Measurements from ENCODE around the gene MGST2.
"Not testable (repeated sequence)": the region's sequence is repeated elsewhere in the genome, so short reads cannot be mapped to it uniquely, and the experiment has no call there.

MGST2 gene

DNA sequence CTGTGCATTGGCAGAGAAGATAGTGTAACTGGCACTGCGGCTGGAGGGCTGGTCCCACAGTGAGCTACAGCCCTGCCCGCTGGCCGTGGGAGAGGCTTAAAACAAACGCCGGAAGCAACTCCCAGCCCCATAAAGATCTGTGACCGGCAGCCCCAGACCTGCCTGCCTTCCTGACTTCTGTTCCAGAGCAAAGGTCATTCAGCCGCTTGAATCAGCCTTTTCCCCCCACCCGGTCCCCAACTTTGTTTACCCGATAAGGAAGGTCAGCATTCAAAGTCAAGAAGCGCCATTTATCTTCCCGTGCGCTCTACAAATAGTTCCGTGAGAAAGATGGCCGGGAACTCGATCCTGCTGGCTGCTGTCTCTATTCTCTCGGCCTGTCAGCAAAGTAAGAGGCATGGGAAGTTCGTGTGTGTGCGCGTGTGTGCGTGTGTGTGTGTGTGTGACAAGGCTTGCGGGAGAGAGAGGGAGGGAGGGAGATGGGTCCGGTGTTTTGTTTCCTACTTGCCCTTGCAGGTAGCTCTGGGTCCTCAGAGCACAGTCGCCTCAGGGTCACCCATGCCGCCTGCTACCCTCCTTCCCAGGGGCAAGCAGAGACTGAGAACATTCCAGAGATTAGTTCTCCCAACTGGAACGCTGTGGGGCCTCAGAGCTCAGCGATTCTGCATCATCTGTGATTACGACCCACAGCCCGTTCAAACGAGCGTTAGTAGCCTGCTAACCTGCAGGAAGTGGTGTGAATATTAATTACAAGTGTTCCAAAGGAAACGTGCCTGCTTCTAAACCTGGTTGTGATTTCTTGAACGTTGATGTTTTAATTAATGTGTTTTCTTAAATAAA lies at the start of gene MGST2:
Gene MGST2 (plus strand): TSS at position 130 of the 840 bp plus-strand sequence. CDS start 201 bp downstream, at position 331.
- peak; percentile 5 for DNase-seq

DNA sequence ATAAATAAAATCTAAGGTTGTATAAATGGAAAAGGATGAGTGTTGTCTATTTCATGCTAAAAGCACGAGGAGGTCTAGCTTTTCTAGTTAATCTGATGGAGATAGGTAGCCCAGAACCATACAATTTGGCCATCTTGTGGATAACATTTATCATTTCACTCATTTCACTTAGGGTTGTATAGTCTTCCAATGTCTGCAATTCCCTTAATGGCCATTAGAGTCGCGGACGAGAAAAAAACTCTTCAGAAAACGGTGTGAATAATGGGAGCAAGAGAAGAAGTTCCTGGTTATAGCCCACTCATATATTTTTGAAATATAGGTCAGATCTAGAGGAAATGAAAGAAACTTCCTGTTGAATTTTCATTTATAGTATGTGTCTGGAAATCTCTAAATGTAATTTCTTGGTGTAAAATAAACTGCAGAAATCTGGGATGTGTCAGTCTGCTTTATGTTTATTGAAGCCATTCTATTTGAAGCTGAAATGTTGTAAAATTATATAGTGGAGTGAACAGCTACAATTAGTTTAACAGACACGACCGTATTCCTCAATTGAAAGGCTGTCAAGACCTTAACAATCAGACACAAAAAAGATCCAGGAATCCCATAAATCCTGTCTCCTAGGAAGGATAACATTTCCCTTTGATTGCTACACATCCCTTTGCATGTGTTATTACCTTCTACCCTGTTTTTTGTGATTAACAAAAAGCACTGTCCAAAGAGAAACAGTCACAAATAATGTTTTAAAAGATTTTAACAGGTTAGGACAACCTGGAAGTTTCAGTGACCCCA lies 47.7 kb upstream of the MGST2 start:
- DNase-seq: no peak

DNA sequence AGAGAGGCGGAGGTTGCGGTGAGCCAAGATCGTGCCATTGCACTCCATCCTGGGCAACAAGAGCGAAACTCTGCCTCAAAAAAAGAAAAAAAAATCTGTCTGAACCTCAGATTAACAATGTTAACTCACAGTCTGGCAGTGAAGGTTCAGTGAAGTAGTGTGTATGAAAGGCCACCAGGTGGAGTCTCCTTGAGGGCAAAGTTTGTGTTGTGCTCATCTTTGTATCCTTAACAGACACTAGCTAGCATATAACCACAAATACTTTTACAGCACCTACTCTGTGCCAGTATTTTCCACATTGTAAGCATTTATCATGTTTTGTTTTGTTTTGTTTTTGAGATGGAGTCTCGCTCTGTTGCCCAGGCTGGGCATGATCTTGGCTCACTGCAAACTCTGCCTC lies 46.0 kb upstream of the MGST2 start:
- DNase-seq: no peak

DNA sequence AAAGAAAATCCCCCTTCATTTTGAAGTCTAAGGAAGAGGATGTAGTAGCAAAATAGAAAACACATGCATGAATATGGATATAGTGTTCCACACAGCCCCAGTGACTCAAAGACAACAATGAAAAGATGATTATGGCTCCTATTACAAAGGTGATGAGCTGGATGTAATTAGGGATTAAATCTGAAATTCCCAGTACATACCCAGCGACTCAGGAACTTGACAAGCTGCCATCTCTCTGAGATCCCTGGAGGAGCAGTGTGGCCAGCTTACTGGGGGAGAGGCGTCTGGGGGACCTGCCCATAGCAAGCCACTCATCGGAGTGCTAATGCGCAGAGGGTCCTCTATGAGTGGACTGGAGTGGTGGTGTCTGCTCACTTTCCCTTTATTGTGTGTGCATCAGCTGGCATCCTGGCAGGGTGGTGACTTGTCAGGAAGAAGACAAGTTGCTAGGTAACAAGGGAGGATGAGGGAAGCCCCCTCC lies 42.7 kb upstream of the MGST2 start:
- no peak for DNase-seq

DNA sequence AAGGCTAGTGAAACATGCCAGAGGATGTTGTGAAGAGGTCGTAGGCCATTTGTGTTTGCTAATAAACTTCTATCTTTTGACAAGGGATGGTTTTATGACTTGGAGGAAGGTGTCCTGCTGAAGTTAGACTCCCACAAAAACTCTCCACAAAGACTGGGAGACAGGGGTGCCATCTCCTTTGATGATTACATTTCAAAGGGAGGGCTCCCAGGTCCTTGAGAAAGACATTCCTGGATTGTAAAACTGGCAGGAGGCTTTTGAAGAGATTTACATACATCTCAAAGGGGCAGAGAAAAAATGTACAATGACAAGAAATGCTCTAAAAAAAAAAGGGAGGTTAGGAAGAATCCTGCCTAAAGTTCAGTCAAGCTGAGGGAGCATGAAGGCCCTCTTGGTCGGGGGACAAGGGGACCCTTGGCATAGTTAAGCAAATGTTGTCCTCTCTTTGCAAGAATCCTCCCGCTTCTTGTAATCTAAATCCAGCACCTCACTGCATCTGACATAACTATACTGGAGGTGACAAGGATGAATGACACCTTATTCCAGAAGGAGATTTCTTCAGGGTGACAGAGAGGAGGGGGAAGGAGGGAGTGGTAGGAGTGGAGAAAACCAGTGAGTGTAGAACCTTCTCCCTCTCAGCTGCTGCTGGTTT lies 41.1 kb upstream of the MGST2 start:
- no peak for DNase-seq

DNA sequence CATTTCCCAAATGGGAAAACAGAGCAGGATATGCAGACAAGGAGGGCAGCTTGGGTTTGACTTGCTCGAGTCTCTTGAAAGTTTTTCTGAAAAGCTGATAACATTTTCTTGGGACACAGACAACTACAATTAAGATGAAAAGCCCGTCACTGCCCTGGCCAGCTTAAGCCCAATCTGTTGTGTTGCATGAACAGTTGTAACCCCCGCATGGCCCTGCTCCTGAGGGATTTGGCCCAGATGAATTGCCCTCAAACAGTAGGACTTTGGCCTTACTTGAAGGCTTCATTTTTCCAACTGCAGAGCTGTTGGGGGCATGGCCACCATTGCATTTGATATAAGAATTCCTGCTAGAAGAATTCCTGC lies 40.5 kb upstream of the MGST2 start:
- DNase-seq: no peak

DNA sequence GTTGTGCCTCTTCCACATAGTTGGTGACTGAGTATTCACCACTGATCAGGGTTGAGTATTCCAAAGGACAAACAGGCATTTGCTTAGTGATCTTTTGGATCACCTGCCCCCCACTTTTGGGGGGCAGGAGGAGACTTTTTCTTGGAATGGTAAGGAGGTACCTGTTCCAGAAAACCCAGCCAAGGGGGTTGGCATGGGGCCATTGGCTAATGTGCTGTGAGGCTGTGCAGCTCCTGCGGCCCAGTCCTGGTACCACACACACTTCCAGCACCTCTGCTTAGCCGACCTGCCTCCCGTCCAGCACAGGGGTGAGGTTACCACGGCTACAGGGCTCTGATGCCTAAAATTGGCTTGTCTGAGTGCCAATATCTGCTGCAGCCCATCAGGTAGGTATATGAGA lies 40.1 kb upstream of the MGST2 start:
- no peak for DNase-seq

DNA sequence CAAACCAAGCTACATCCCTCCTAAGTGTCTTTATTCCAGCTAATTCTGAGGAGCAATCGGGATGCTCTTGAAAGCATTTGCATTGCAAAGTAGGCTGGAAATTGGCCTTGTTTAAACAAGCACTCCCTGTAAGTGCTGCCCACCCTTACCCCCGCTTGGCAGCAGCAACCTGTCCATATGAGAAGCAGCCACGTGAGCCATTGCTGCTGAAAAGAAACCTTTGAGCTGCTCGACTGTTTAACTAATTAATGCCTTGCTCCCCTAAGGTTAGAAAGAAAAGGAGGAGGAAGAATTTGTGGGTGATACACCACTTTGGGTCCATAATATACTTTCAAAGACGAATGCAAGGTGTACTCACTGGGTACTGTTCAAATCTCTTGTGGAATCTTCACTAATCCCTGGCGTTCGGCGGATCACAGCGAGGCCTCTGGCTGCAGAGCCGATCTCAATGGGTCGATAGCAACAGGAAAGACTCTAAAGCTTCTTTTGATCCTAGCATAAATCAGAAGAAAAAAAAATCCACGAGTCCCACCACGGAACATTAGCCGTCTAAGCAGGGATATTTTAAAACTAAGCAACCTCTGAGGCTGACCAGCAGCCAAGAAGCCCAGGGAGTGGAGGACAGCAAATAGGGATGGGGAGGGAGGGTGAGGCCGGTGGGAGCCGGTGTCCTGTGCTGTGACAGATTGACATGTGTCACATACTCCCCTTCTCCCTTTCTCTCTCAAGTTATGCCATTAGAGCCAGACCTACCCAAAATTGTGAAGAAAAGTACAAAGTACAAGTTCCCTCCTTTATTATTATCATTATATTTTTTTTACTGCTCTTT lies 37.2 kb upstream of the MGST2 start:
- DNase-seq: peak; percentile 89

DNA sequence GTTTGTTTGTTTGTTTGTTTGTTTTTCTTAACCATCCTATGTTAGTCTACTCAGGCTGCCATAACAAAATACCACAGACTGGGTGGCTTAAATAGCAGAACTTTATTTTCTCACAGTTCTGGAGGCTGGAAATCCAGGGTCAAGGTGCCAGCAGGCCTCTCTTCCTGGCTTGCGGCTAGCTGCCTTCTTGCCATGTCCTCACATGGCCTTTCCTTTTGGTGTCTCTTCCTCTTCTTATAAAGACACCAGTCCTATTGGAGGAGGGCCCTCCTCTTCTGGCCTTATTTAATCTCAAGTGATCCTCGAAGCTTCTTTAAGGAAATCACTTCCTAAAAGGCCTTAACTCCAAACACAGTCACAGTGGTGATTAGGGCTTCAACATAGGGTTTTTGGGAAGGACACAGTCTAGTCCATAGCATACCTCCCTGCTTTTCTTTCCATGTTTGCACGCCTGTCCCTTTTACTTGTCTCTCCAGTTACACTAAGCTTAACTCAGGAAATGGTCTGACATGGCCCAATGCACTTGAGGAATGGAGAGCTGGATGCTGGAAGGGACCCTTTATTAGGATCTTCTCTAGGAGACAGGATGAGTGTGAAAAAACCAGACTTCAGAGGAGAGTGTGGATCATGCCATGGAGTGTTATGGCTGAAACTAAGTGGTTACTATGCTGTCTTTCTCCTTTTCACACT lies 36.0 kb upstream of the MGST2 start:
- no peak for DNase-seq

DNA sequence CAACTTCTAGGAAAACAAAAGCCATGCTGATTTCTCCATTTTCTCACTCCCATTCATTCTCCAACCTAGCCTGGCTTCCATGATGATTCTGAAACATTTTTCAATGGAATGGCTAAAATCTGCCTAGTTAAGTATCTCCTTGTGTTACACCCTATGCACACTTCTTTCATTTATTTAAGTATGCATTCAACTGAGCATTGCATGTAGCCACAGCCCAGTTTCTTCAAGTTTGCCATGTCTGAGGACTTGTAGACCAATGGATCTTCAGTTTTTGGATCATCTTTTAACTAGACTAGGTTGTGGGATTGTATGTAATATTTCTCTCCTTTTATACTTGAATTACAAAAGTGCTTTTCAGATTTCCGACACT lies 35.5 kb upstream of the MGST2 start:
- DNase-seq: no peak

DNA sequence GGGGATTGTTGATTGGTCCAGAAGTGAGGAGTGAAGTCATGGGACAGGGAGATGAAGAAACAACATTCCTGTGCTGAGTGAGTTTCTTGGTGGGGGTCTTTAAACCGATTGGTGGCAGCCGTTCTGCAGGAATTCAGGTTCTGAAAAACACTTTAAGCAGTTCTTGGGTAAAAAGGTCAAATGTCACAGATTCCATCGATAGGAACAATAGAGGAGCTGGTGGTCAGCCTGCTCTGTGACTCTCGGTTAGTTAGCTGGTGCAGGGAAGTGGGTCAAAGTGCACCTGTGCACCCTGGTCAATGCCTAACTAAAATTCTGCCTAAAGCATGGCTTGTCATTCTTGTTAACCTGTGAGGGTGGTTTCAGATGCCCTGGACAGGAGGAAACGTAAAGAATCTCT lies 34.6 kb upstream of the MGST2 start:
- no peak for DNase-seq

DNA sequence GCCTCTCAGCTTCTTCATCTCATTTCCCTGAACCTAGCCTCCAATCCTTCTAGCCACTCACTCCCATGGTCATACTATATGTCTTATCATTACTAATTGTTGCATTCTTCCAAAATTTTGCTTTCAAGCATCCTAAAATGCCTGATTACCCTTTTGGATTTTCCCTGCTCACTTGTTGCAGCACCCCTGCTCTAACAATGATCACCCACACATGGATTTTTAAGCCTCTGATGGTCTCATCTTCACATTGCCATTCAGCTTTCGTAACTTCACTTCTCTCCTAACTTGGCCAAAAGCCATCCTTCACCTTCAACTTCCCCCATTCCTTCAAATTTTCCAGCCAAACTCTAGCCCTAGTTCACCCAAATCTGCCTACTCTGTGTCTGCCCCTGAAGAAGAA lies 33.8 kb upstream of the MGST2 start:
- no peak for DNase-seq

DNA sequence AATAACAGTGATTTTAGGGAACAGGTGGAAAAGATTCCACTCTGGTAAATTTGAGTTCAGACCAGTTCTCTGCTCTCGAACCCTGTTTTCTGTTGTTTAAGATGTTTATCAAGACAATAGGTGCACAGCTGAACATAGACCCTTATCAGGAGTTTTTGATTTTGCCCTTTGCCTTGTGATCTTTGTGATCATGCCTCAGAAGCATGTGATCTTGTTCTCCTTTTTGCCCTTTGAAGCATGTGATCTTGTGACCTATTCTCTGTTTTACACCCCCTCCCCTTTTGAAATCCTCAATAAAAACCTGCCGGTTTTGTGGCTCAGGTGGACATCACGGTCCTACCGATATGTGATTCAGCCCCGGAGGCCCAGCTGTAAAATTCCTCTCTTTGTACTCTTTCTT lies 32.9 kb upstream of the MGST2 start:
- not testable (repeated sequence) for DNase-seq

DNA sequence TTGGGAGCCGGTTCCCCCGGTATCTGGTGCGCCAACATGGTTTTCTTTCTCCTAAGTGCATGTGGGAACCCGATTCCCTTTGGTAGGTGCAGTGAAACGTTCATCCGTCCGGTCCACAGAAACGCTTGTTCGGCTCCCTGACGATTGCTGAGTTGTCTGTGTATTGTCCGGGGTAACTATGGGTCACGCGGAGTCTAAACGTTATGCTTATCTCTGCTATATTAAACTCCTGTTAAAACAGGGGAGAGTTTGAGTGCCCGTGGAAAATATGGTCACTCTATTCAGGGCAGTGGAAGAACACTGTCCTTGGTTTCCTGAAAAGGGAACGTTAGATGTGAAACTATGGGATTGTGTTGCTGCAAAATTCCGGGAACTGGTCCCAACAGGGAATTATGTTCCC lies 32.4 kb upstream of the MGST2 start:
- no peak for DNase-seq

DNA sequence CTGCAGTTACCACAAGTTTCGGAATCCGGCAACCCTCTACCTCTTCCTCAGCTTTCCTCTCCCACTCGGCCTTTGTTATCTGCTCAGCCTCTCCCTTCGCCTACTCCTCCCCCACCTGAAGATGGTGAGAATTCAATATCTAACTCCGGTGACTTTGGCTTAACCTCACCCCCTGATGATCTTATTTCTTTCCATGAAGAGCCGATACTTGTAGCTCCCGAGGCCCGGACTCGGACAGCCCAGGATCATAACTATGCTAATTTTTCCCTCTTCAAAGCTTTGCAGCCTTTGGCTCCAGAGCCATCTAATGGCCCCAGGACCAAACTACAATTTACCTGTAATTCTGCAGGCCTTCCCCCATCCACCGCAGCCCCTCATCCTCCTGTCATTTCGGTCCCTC lies 32.0 kb upstream of the MGST2 start:
- DNase-seq: no peak

DNA sequence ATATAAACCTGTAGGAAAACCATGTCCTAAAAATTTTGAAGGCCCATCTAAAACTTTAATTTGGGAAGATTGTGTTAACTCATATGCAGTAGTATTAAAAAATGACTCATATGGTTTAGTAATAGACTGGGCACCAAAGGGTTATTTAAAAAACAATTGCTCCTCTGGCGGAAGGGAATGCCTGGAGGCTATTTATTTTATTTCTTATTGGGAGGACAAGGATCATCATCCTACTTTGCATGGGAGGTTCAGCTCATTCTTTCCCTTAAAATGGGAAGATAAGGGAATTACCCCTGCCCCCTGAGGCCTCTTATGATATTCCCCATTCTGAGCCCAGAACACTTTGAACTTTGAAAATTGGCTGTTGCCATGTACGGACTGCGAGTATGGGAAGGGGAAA lies 29.7 kb upstream of the MGST2 start:
- no peak for DNase-seq

DNA sequence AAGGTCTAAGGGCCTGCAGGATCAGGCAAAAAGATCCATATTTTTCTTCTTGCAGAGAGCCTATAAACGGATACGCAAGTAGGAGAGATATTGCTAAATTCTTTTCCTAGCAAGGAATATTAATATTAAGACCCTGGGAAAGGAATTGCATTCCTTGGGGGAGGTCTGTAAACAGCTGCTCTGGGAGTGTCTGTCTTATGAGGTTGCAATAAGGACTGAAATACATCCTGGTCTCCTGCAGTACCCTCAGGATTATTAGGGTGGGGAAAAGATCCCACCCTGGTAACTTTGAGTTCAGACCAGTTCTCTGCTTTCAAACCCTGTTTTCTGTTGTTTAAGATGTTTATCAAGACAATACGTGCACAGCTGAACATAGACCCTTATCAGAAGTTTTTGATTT lies 27.3 kb upstream of the MGST2 start:
- DNase-seq: not testable (repeated sequence)

DNA sequence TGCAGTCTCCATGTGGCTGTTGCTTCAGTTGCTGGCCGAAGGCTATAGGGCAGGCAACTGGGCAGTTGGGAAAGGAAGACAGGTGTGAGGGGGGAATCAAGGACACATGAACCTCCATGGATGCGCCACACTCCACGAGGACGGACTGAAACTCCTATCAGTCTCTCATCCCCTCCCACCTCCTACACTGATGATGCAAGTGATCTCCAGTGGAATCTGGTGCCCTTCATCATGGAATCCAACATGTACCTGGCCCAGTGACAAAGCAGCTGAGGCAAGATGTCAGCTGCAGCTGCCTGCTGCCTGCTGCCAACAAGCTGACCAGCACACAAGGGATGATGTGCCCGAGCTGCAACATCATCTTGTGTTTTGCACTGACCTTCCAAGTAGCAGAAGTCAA lies 26.0 kb upstream of the MGST2 start:
- DNase-seq: no peak

DNA sequence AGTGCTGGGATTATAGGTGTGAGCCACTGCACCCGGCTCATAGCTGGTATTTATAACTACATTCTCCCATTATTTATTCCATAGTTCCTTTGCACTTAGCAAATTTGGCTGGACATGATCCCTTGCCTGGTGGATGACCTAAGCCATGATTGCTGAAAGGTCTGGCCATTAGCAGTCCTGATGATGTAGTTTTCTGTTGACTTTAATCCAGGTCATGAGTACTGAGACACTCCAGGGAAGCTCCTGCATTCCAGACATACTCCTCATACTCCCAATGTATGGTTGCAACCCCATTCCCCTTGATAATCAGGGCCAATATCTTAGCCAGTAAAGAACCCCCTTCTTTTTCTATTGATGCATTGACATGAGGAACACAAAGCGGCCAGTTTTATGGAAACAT lies 24.4 kb upstream of the MGST2 start:
- DNase-seq: no peak

DNA sequence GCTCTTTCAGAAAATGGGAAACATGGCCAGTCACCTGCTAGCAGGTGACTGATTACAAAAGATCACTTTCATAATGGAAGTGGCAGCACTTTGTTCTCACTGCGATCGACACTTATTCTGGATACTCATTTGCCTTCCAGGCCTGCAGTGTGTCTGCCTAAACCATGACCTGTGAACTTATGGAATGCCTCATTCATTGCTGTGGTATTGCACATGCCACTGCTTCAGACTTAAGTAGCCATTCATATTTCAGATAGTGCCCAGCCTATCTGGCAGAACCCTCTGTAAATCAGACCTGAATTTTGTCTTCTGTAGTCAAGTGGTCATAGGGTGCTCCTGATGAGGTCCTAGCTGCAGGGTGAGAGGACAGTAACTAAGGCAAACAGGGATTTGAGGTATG lies 23.3 kb upstream of the MGST2 start:
- DNase-seq: no peak

DNA sequence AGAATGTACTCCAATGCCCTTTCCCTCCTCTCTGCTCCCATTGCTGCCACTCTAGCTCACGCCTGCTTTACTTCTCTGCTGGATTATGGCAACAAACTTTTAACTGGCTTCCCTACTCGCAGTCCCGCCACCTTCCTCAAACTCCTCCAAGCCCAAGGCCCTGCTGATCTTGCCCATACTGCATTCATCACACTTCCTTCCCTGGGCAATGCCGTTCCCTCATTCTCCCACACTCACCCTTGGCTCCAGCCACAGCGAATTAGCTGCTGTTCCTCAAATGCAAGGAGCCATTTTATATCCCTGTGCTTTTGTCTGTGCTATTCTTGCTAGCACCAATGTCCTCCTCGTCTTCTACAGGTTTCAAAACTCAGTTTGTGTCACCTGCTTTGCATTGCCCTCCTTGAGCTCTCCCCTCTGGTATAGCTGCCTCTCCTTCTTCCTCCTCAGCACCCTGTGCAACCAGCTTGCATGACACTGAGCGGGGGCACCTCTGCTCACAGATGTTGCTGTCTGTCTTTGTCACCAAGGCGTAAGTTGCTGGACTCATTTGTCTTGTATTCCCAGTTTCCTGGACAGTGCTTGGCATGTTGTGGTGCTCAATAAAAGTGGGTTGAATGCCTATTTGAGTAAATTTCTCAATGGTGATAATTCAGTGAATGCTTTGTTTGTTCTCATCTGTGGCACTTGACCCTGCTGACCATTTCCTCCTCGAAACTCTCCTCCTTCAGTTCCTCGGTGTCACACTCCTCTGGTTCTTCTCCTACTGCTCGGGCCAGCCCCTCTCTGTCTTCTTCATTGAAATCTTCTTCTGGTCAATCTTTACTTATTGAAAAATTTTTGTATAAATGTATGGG lies 22.4 kb upstream of the MGST2 start:
- no peak for DNase-seq

All from NCI-H1436 treated with DMSO at 0.1 percent for 48 hours (cell line).